ENCODE results near the gene DRC3.

- no peak for TF ChIP-seq POLR2AphosphoS5 (IDR thresholded peaks at IDR 0.05; ENCODE audit: low read depth, low read length)
- no peak for TF ChIP-seq POLR2A (IDR thresholded peaks at IDR 0.05; ENCODE audit: low read depth, low read length)
These were observed 71.9 kb downstream of the DRC3 start for GRCh38 chr17:18044609-18045008.

All from GM12892 (cell line).